GM12892 (cell line): ENCODE results near the gene LLGL2.

Experiments
- DNase-seq: peaks from one replicate; pipeline ENCODE4 v3.0.0; 2011; ENCODE audit not compliant: insufficient read length
- FAIRE-seq: peaks from 2 replicates; lab custom pipeline; 2011; peaks lifted over from hg19 to GRCh38; lab: Jason Lieb, UNC
- POLR2A ChIP-seq: IDR thresholded peaks from 2 replicates; pipeline ENCODE4 v1.6.1; 2011; ENCODE audit warnings: low read depth, low read length, control low read depth
- POLR2AphosphoS5 ChIP-seq: IDR thresholded peaks from 2 replicates; pipeline ENCODE4 v1.6.1; 2011; ENCODE audit warnings: low read depth, low read length, control low read depth
- TAF1 ChIP-seq: IDR thresholded peaks from 2 replicates; pipeline ENCODE4 v1.6.1; 2011; ENCODE audit warnings: low read depth, mild to moderate bottlenecking, control low read depth, low read length, borderline replicate concordance

LLGL2 gene

GRCh38 chr17:75602644-75603043 is 77.1 kb downstream of the LLGL2 start:
- TF ChIP-seq TAF1, result no peak
- TF ChIP-seq POLR2A, result no peak
- no peak for TF ChIP-seq POLR2AphosphoS5
- no peak for DNase-seq
- no peak for FAIRE-seq

- FAIRE-seq, result no peak
- DNase-seq, result no peak
- TF ChIP-seq TAF1 (no peak), POLR2A (no peak), POLR2AphosphoS5 (no peak)
These were observed 77.6 kb downstream of the LLGL2 start for GRCh38 chr17:75603123-75603522.

DNA sequence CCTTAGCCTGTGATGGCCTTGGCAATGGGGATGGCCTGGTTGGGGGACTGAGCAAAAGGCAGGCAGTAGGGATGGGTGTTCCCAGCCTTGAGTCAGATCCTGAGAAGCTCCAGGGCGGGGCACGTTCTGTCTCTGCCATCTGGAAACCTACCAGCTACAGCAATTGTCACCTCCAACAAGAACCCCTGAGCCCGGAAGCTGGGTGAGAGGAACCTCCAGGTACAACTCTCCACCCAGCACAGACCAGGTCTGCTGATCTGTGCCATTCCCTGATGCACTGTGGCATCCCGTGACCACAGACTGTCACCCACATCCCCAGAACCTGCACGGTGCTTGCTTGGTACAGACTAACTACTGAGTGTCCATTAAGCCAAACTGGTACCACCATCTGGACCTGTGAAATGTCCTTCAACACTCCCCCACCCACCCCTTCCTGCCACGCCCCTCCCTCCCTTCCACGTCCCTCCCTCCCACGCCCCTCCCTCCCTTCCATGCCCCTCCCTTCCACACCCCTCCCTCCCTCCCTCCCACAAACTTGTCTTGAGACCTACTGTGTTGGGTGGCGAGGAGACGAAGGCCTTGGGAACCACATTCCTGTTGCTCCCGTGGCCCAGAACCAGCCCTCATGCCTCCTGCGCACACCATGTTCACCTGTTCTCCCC is 78.7 kb downstream of the LLGL2 start:
- no peak for FAIRE-seq
- TF ChIP-seq POLR2AphosphoS5, result no peak
- no peak for TF ChIP-seq POLR2A
- TF ChIP-seq TAF1, result no peak
- no peak for DNase-seq

DNA sequence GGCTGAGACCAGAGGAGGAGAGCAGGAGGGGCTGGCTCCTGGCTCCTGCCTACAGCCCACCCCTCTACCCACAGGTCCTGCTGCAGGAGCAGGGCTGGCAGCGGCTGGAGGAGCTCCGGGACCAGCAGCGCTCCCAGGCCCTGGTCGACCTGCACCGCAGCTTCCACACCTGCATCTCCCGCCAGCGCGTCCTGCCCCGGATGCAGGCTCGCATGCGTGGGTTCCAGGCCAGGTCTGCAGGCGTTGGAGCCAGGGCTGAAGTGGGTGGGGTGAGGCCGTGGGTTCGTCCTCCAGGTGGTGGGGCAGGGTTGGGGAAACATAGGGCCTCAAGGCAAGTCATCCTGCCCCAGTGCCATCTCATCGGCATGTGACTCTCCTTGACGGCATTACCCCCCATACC is 80.3 kb downstream of the LLGL2 start:
- TF ChIP-seq TAF1 (no peak), POLR2AphosphoS5 (no peak), POLR2A (no peak)
- FAIRE-seq (no peak), DNase-seq (no peak)

DNA sequence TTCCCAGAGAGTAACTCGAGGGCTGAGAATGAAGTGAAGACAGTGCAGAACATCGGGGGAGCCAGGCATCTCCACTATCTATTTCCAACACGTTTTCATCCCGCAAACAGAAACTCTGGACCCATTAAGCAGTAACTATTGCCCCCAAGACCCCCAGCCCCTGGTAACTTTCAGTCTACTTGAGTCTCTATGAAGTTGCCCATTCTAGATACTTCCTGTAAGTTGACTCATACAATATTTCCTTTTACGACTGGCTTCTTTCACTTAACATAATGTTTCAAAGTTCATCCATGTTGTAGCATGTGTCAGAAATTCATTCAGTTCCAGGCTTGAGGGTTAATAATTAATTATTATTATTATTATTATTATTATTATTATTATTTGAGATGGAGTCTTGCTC is 81.6 kb downstream of the LLGL2 start:
- FAIRE-seq, result no peak
- TF ChIP-seq POLR2AphosphoS5 (no peak), TAF1 (no peak), POLR2A (no peak)
- DNase-seq, result no peak

GRCh38 chr17:75610103-75610984 is 84.8 kb downstream of the LLGL2 start:
- DNase-seq (no peak), FAIRE-seq (no peak)
- TF ChIP-seq TAF1, result no peak
- TF ChIP-seq POLR2AphosphoS5, result no peak
- no peak for TF ChIP-seq POLR2A

DNA sequence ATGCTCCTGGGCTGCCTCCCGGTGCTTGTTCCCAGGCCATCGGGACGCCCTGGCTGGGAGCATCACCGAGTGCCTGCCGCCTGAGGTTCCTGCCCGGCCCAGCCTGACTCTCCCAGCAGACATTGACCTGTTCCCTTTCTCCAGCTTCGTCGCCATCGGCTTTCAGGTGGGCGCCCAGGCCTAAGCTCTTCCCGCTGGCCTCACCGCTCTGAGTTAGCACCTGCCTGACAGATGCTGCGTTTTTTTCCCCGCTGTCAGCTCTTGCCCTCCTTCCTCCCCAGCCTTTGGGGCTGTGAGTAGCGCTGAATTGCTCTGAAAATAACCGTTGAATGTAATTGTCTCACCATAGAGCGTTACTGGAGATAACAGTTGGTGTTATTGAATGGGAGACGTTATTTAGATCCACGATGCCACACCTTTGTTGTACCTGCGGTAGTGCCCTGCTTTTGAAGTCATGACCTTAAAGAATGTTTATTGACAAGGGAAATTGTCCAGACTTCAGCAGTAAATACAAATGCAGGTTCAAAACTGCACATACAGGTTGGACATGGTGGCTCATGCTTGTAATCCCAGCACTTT is 86.4 kb downstream of the LLGL2 start:
- DNase-seq (no peak), FAIRE-seq (no peak)
- TF ChIP-seq POLR2A (no peak), POLR2AphosphoS5 (no peak), TAF1 (no peak)

GRCh38 chr17:75612906-75613626 is 87.6 kb downstream of the LLGL2 start:
- no peak for FAIRE-seq
- TF ChIP-seq POLR2A (no peak), TAF1 (no peak), POLR2AphosphoS5 (no peak)
- DNase-seq, result no peak

GRCh38 chr17:75614006-75614405 is 88.5 kb downstream of the LLGL2 start:
- DNase-seq, result no peak
- no peak for FAIRE-seq
- no peak for TF ChIP-seq POLR2A
- TF ChIP-seq POLR2AphosphoS5, result no peak
- TF ChIP-seq TAF1, result no peak

- FAIRE-seq (no peak), DNase-seq (no peak)
- TF ChIP-seq POLR2AphosphoS5, result no peak
- no peak for TF ChIP-seq TAF1
- TF ChIP-seq POLR2A, result no peak
These were observed 89.2 kb downstream of the LLGL2 start for GRCh38 chr17:75614556-75615270.
